Adipose tissue (tissue), 3 donors: ENCODE results near the gene FBN2. TPM values are rescaled to one million over a fixed set of nuclear protein-coding genes. Genes with fewer than 3 reads are reported as not detected.
"Not testable (repeated sequence)": the region's sequence is repeated elsewhere in the genome, so short reads cannot be mapped to it uniquely, and the experiment has no call there.

Experiments
- H3K27ac ChIP-seq: one replicate; pipeline ENCODE4 v1.5.1; 2013; ENCODE audit warnings: low read depth, low read length
- WGBS, 3 donors: extraction: QIAGEN DNeasy Blood & Tissue Kit; methylation state at CpG; one replicate each; pipeline ENCODE4 v1.1.7; 2013; 5-methylcytosine and 5-hydroxymethylcytosine counted together
- polyA plus RNA-seq, 3 donors: library from polyadenylated mRNA; stranded (reverse); fragments of 200-250 nt; gene quantifications; one replicate each; pipeline ENCODE4 v1.2.3, GENCODE V29; 2013
- donor health status: healthy with polysubstance abuse.
- donor health status: Bipolar disorder and iron deficiency.
- donor health status: healthy.

The FBN2 gene
- polyA plus RNA-seq, 3 donors: 0.01 to 0.15 (median 0.11) TPM

DNA sequence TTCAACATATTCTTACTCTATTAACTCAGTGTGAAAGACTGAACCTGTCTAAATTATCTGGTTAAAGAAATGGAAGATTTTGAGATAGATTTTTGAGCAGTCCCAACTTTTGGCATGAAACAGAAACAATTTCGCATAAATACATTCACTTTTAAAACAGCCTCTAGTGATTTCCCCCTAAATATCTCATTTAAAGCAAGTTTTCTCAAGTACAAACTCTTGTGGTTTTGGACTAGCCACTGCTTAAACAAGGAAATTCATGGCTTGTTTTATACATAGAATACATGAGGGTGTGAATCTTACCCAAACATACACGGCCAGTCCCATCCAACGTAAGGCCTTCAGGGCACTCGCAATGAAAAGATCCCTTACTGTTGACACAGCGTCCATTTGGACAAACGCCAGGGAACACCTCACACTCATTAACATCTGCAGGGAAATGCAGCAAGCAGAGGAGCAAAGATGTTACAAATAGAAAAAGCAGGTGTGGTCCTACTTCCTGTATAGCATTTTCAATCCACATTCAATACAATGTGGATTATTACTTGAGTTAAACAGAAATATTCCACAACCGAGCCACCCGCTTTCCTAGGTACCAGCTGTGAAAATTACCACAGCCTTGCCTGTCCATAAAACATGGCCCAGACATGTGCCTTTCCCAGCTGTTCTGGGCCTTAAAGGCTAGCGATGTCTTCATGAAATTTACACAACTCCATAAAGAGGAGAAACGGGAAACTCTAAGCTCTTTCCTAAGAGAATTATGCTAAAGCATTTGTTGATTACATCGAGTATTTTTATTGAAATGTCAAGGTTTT, 188.8 kb downstream of the FBN2 start:
- 42 to 72% (median 65%) methylated on average over 11 of the region's 11 CpGs for WGBS, 3 donors
- no peak overlapping the region for H3K27ac ChIP-seq

DNA sequence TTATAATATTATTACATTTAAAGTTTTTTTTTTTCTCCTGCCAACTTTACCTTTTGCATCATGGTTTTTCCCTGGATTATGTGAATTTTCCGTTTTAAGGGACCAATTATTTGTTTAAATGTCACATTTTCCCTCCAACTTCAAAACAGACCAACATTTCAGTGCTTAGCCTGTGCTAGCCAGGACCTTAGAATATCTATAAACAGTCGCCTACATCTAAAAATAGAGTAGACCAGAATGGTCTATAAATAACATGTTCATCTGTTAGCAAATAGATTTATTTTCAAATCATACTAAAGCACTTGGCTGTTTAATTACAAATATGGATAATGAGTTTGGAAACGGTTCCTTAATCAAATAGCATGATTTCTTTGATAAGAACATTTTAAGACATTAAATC, 192.0 kb downstream of the FBN2 start:
- no peak overlapping the region for H3K27ac ChIP-seq
- 26 to 77% (median 68%) methylated on average over 3 of the region's 3 CpGs for WGBS, 3 donors

DNA sequence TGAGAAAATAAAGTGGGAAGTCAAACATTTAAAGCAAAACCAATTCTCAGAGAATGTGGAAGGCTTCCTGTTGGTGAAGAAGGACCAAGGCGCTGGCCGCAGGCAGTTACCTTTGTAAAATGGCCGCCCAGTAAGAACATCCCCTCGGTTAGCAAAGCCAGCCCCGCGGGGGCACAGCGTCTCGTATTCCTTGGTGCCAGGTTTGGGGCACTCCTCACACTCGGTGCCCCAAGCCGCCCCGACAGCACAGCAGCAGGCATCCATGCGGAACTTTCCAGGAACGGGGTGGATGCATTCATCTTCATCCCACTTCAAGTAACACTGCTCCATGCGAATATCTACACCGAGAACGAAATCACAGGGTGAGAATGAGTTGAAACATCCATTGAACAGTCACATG, 192.8 kb downstream of the FBN2 start:
- no peak overlapping the region for H3K27ac ChIP-seq
- WGBS, 3 donors: 96 to 97% (median 97%) methylated on average over 16 of the region's 16 CpGs

DNA sequence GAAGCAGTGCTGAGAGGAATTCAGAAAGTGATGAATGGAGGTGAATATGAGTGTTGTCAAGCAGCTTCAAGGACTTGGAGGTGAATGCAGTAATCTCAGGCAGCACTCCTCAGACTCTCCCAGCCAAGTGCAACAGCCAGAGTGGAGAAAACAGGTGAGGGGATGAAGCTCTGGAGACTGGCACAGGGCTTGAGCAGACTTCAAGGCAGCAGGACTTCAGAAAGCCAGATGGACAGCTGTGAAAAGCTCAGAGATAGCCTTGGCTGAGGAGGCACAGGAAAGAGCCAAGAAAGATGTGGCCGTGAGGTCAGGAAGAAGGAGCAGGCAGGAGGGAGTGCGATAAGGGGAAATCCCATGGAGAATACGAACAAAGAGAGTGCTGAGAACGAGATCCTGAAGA, 194.9 kb downstream of the FBN2 start:
- no peak overlapping the region for H3K27ac ChIP-seq
- WGBS, 3 donors: 63 to 70% (median 69%) methylated on average over 4 of the region's 4 CpGs

DNA sequence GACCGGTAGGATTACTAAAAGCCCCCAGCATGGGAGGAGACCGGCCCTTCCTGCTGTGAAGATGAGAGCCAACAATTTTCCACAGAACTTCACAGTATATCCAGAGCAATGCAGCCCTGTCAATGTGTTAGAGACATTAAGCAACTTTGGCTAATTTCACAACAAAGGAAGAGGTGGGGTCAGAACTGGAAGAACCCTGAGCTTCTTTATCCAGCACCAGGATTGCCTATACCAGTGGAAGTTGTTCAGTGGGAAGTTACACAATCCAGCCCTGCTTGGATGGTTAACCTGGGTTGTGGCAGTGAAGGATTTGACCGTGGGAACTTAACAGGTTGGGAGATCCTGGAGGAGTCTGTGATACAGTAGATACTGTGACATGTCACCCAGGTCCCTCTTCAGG, 197.0 kb downstream of the FBN2 start:
- 50 to 75% (median 52%) methylated on average over 3 of the region's 3 CpGs for WGBS, 3 donors
- H3K27ac ChIP-seq: no peak overlapping the region

DNA sequence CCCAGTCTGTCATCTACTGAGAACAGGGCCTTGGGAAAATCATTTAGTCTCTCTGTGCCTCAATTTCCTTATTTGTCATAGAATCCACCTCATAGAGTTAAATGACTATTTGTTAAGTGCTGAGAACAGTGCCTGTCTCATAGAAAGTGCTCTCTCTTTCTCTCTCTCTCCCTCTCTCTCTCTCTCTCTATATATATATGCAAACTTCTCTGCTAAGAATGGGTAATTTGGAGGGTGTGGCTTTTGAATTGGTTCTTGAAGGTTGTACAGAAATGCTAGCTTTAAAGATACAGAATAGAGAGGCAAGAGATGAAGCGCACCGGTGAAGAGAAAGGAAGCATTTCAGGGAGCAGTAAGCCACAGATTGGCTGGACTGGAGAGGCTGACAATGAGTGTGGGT, 197.4 kb downstream of the FBN2 start:
- WGBS, 3 donors: 71 to 96% (median 86%) methylated on average over 2 of the region's 2 CpGs
- H3K27ac ChIP-seq: no peak overlapping the region

DNA sequence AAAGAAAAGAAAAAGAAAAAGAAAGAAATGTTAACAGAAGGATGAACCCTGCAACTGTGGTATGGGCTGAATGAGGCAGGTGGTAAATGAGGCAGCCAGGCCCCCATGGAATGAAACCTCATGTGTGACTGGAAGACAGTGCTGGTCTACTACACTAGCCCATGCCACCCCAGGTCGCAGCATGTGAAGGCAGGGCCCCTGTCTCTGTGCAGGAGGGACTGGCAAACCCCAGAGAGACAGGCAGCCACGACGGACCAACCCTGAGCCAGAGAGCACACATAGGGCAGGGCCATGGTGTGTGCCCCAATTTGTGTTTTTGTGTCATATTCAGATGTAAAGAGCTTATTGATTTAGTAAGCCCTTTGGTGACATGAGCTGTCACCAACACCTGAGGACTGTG, 198.5 kb downstream of the FBN2 start:
- no peak overlapping the region for H3K27ac ChIP-seq
- 88 to 96% (median 94%) methylated on average over 3 of the region's 3 CpGs for WGBS, 3 donors

DNA sequence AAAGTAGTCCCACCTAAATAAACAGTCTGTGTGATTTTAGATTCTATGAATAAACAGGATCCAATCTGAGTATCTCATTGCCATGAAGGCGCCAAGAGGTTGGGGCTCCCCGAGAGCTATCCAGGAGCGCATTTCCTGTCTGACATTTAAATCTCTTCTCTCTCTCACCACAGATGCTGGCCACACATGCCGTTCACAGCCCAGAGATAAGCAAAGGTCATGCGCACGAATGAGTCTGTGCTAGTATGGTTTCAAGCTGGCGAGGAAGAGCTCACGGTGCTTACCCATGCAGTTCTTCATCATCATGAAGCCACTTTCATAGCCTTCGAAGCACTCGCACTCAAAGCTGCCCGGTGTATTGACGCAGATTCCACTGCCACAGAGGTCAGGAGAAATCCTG, 199.4 kb downstream of the FBN2 start:
- 85 to 93% (median 93%) methylated on average over 12 of the region's 12 CpGs for WGBS, 3 donors
- no peak overlapping the region for H3K27ac ChIP-seq

DNA sequence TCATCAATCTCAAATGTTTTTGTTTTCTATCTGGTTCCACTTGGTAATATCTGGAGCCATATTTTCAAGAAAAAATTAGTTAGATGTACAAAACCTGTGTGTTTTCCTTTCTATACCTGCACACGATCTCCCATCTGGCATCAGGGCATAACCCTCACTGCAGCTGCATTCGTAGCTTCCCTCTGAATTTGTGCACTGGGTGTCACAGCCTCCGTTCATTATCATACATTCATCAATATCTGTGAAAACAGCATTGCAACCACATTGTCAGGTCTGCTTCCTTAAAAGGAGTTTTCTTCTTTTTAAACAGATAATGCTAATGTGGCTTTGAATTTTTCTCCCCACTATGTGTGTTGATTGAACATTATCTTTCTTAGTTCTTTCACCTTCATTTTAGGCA, 202.7 kb downstream of the FBN2 start:
- H3K27ac ChIP-seq: no peak overlapping the region
- WGBS, 3 donors: 72 to 87% (median 87%) methylated on average over 3 of the region's 3 CpGs

DNA sequence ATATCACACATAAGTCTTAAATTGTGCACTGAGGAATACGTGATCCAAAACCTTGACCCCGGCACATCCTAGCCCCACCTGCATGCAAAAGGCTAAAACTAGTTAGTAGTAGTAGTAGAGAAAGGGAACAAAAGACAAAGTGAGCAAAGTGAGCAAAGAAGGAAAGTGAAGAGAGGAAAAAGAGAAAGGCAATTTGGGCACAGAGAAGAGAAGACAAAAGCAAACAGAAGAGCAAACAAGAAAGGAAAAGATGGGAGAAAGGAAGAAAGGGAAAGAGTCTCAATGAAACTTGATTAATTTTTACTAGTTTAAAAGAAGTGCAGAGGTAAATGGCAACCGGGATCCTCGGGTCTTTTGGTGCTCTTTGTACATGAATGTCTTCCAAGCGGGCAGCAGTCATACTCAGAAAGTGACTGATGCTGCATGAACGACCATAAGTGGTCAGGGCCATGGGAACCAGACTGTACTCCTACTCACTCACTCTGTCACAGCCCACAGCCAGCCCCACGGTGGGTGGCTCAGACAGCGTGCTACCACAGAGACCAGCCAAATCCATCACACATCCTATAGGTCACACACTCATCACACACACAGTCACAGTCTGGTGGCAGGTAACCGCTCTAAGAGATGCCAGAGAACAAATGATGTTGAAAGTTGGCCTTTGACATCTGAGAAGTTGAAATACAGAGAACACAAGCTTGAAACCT, 203.9 kb downstream of the FBN2 start:
- 81 to 93% (median 90%) methylated on average over 9 of the region's 9 CpGs for WGBS, 3 donors
- no peak overlapping the region for H3K27ac ChIP-seq

DNA sequence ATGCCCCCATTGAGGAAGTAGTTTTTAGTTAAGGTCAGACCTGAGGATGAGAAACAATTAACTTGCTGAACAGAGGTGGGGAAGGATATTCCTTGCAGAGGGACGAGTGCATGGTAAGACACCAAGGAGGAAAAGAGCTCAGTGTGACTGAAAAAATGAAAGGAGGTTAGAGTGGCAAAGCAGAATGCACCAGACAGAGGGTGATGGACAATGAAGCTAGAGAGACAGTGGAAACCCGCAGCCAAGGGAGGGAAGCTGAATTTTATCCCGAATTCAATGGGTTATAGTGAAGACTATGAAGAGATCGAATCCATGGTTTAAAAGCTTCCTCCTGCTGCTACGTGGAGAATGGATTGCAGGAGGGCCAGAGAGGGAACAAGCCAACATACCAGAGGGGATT, 206.8 kb downstream of the FBN2 start:
- WGBS, 3 donors: 72 to 90% (median 88%) methylated on average over 5 of the region's 5 CpGs
- no peak overlapping the region for H3K27ac ChIP-seq

DNA sequence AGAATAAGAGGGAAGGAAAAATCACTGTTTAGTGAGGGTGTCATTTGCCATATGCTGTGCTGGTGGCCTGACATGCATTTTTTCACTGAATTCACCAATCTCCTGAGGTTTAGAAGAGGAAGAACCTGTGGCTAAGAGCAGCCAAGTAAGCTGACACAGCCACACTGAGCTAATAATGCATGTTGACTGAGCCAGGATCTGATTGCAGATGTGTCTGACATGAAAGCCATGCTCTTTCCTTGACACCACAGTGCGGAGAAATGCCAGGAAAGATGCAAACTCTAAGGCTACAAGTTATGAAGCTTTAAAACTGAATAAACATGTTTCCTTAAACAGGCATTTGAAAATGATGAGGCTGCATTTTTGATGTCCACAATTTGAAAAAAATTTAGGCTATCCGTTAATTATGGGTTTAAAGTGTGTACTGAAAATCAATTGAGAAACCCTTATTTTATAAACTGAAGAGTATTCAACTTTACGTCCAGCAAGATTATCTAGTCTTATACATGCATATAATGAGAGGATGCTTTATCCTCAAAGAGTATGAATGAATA, 208.6 kb downstream of the FBN2 start:
- H3K27ac ChIP-seq: no peak overlapping the region
- 80 to 87% (median 85%) methylated on average over 3 of the region's 3 CpGs for WGBS, 3 donors

DNA sequence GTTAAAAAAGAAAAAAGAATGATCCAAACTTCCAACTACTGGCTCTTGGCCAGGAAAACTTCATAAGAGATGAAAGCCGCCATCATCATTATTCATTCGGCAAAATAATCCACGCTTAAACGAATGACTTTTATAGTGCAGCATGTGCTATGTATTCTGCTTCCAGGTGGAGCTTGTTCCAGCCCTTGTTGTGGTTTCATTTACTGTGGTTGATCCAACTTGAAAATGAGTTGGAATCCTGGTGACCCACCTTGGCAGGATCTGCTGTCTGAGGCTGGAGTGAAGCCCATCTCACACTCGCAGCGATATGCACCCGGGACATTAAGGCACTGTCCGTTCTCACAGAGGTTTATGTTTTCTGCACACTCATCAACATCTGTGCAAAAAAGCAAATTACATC, 209.6 kb downstream of the FBN2 start:
- 46 to 57% (median 53%) methylated on average over 8 of the region's 8 CpGs for WGBS, 3 donors
- H3K27ac ChIP-seq: no peak overlapping the region

DNA sequence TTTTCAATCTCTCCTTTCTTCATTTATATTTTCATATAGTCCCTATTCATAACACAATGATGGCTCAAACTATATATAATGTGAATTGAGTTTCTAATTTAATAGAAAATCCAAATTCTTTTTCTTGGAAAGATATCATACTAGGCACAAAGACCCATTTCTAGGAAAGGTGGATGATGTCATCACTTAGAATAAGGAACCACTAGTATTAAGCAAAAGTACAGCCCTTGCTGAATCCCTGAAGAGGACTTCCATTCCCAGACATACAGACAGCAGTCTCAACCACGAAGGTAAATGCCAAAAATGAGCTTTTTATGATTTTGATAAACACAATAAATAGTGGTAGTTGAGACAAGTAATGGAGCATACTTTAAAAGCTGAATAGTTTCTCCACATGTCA, 210.0 kb downstream of the FBN2 start:
- WGBS, 3 donors: 31 to 62% (median 45%) methylated on average over 1 of the region's 1 CpG

DNA sequence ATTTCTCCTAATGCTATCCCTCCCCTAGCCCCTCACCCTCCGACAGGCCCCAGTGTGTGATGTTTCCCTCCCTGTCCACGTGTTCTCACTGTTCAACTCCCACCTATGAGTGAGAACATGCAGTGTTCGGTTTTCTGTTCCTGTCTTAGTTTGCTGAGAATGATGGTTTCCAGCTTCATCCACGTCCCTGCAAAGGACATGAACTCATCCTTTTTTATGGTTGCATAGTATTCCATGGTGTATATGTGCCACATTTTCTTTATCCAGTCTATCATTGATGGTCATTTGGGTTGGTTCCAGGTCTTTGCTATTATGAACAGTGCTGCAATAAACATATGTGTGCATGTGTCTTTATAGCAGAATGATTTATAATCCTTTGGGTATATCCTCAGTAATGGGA, 216.6 kb downstream of the FBN2 start:
- 87 to 91% (median 88%) methylated on average over 4 of the region's 4 CpGs for WGBS, 3 donors
- H3K27ac ChIP-seq: not testable (repeated sequence)

More for the DNA sequence above, 210.0 kb downstream of the FBN2 start:
- H3K27ac ChIP-seq: no peak overlapping the region

DNA sequence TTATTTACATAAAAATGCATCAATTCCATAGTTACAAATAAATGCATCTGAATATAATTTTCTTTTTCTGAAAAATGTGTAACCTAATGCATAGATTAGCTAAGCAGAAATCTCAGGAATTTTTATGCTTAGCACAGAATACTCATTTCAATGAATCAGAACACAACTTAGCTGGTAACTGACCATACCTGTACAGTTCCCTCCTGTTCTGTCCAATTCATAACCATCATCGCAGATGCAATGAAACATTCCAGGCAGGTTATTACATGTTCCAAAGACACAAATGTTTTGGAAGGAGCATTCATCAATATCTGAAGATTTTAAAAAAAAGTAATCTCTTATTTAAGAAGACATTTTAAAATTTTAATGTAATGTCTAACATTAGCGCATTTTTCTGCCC, 219.4 kb downstream of the FBN2 start:
- H3K27ac ChIP-seq: no peak overlapping the region
- 90 to 93% (median 93%) methylated on average over 2 of the region's 2 CpGs for WGBS, 3 donors

DNA sequence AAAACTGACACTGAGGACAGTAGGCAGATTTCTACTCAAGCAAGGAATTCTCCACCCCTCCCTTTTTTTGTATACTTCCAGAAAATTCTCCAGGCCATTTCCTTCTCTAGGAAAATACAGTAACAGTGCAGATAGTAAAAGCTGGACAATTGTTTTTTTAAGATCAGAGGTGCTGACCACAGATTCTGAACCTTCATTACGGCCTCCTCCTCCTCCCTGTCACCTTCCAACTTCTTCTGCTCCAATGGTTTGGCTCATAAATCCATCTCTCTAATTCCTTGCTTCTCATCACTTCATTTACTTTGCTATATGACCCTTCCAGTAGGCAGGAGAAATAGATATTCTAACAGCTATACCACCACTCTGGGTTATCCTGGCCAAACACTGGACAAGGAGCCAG, 220.6 kb downstream of the FBN2 start:
- no peak overlapping the region for H3K27ac ChIP-seq
- 55 to 92% (median 90%) methylated on average over 1 of the region's 1 CpG for WGBS, 3 donors

DNA sequence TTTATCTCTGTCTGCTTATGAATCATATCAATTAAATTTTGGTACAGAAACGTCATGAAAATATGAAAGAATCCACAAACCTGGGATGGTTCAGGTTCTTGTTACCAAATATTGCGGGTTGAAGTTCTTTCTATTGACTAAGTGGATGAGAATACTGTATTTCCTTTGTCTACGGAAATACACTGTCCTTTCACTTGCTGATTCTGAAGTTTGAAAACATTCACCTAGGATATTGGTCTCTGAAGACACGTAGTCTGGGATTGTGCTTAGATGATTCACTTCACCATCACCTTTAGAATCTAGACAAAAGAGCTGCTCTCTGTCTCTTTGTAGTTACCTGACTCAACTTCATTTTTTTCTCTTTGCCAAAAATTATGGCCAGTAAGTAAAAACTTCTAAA, 222.4 kb downstream of the FBN2 start:
- WGBS, 3 donors: 73 to 85% (median 85%) methylated on average over 4 of the region's 4 CpGs
- H3K27ac ChIP-seq: no peak overlapping the region

DNA sequence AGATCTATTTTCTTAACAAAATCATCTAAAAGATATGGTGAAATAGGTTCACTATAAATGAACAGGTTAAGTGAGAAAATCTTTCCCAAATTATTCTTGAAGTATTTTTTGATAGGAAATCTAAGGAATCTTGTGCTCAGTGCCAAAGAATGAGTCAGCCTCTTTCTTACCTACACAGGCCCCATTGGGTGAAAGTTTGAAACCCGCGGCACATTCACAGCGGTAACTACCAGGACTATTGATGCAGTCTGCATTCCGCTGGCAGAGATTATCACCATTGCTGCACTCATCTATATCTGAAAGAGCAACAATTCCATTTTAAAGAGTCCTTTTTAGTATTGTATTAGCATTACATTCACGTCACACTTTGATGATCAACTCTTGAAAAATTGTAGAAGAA, 232.7 kb downstream of the FBN2 start:
- H3K27ac ChIP-seq: no peak overlapping the region
- WGBS, 3 donors: 94% methylated on average over 5 of the region's 5 CpGs

DNA sequence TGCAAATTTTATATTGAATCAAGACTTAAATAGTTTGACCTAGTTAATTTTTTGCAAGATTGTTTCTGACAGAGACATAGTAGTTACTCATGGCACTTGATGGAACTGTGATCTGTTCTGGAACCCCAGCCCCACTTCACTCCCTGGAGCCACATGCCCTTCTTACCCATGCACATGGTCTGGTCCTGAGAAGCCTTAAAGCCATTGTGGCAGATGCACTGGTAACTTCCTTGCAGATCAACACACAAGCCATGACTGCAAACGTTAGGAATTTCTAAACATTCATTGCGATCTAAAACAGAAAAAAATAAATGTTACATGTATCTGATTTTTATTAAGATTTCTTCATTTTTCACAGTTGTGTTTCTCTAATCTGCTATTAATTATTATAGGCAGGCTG, 233.3 kb downstream of the FBN2 start:
- H3K27ac ChIP-seq: no peak overlapping the region
- WGBS, 3 donors: 79 to 84% (median 82%) methylated on average over 2 of the region's 2 CpGs
